Kidney (tissue), 14 donors: ENCODE results near the gene LRRFIP1. TPM values are rescaled to one million over a fixed set of nuclear protein-coding genes. Genes with fewer than 3 reads are reported as not detected.

Source experiments
- DNase-seq, 5 donors: peaks; one replicate each; pipeline ENCODE4 v3.0.0-alpha.2; 2013 to 2020
- FAIRE-seq: peaks from 2 replicates; lab custom pipeline; 2012; peaks lifted over from hg19 to GRCh38; lab: Jason Lieb, UNC
- H3K27ac ChIP-seq, 2 donors: one replicate each; pipeline ENCODE4 v1.7.0; 2013; ENCODE audit warnings: low read depth in 2 of 2, low read length in 2 of 2, inconsistent platforms in 1 of 2
- H3K27me3 ChIP-seq: one replicate; pipeline ENCODE4 v1.7.1; 2013; ENCODE audit warnings: low read length, inconsistent platforms; ENCODE audit not compliant: control insufficient read depth, insufficient read depth
- H3K36me3 ChIP-seq, 3 donors: one replicate each; pipeline versions ENCODE4 v1.7.0 to v1.7.1; 2013; ENCODE audit warnings: low read length in 3 of 3, control low read depth in 1 of 3, inconsistent platforms in 1 of 3; ENCODE audit not compliant: insufficient read depth in 3 of 3, control insufficient read depth in 2 of 3
- H3K4me1 ChIP-seq, 3 donors: one replicate each; pipeline versions ENCODE4 v1.7.0 to v1.7.1; 2013; ENCODE audit warnings: low read length in 3 of 3, inconsistent platforms in 1 of 3, low read depth in 1 of 3; ENCODE audit not compliant: control insufficient read depth in 2 of 3, insufficient read depth in 2 of 3
- H3K4me3 ChIP-seq, 3 donors: one replicate each; pipeline versions ENCODE4 v1.7.0 to v1.8.1; 2013; ENCODE audit warnings: low read length in 3 of 3, control low read depth in 1 of 3, inconsistent platforms in 1 of 3
- H3K9ac ChIP-seq, 3 donors: one replicate each; pipeline versions ENCODE4 v1.7.0 to v1.7.1; 2013; ENCODE audit warnings: low read length in 3 of 3, control low read depth in 1 of 3, inconsistent platforms in 1 of 3
- H3K9me3 ChIP-seq, 3 donors: one replicate each; pipeline versions ENCODE4 v1.7.0 to v1.7.1; 2013; ENCODE audit warnings: low read length in 3 of 3, control low read depth in 1 of 3, inconsistent platforms in 1 of 3; ENCODE audit not compliant: control insufficient read depth in 2 of 3, insufficient read depth in 1 of 3
- CTCF ChIP-seq: IDR thresholded peaks from 3 replicates; pipeline ENCODE4 v1.5.1; 2012; ENCODE audit warnings: mild to moderate bottlenecking, moderate library complexity, borderline replicate concordance; ENCODE audit not compliant: insufficient read depth; ENCODE audit errors: extremely low read depth
- intact Hi-C: fragments of 100-400 bp; cut with DNase I; formaldehyde crosslinking; loops from one replicate; pipeline ENCODE4 v1.11.1; 2022
- polyA plus RNA-seq: library from polyadenylated mRNA; stranded (reverse); fragments of 350-450 nt; fragmentation: Illumina TruSeq; extraction: RNeasy Lipid Tissue Mini Kit (QIAGEN cat#74804); gene quantifications from one replicate; pipeline ENCODE4 v1.2.3, GENCODE V29; 2014; ENCODE audit warnings: low read depth, low replicate concordance; ENCODE audit not compliant: insufficient read depth
- total RNA-seq: library from RNA; stranded (reverse); fragmentation: NEBNext Ultra II Directional; extraction: Animal tissue kit (Norgen Biotek cat#: 25700); gene quantifications from one replicate; pipeline ENCODE4 v1.2.1, GENCODE V29; 2021
- donor health status: control.
- donor health status: control.
- donor health status: control.
- donor health status: control.
- donor health status: control.
- donor health status: DM: yes; HTN: yes; CAD: no.
- donor health status: Normal renal cell carcinoma (clear cell type).

The LRRFIP1 gene
- total and polyA plus RNA-seq, 2 donors from 2014 or later: 39.1 to 204 TPM

GRCh38 chr2:237694415-237695194 is 67.2 kb downstream of the LRRFIP1 start:
- Histone ChIP-seq H3K27ac (peak overlapping the region; percentile 71 to 90), H3K9ac (peak overlapping the region in 2 of 3 donors; percentile 5 to 88), H3K27me3 (no peaks in the 10 kb centered on the region), H3K4me3 (peak overlapping the region; percentile 11 to 77 (median 14)), H3K9me3 (no peaks in the 10 kb centered on the region), H3K36me3 (no peaks in the 10 kb centered on the region), H3K4me1 (peaks cover 7 to 36% (median 32%) of the 10 kb centered on the region in 3 donors)
- FAIRE-seq (no peak), DNase-seq (peak in 2 of 5 donors; percentile 39 to 70)
- intact Hi-C loops: no loop called here
- no peak for TF ChIP-seq CTCF

- Histone ChIP-seq H3K4me3 (peak overlapping the region; percentile 23 to 77 (median 36)), H3K27ac (peak overlapping the region; percentile 71 to 90), H3K36me3 (no peaks in the 10 kb centered on the region), H3K27me3 (no peaks in the 10 kb centered on the region), H3K9ac (peak overlapping the region in 2 of 3 donors; percentile 5 to 88), H3K9me3 (no peaks in the 10 kb centered on the region), H3K4me1 (peaks cover 7 to 42% (median 38%) of the 10 kb centered on the region in 3 donors)
- FAIRE-seq: peak; percentile 11
- intact Hi-C loops: no loop called here
- no peak for DNase-seq
- TF ChIP-seq CTCF: no peak
Observed at GRCh38 chr2:237695201-237695780, 67.9 kb downstream of the LRRFIP1 start.

GRCh38 chr2:237696461-237696860 is 69.1 kb downstream of the LRRFIP1 start:
- no peak for FAIRE-seq

More at GRCh38 chr2:237696461-237696860, 69.1 kb downstream of the LRRFIP1 start:
- peaks cover 16 to 53% (median 47%) of the 10 kb centered on the region in 3 donors for H3K4me1 ChIP-seq
- H3K9me3 ChIP-seq: no peaks in the 10 kb centered on the region
- no peak for TF ChIP-seq CTCF
- H3K4me3 ChIP-seq: no peak overlapping the region
- intact Hi-C loops: no loop called here
- H3K27me3 ChIP-seq: no peaks in the 10 kb centered on the region
- H3K36me3 ChIP-seq: no peaks in the 10 kb centered on the region
- peak overlapping the region in 1 of 3 donors; percentile 32 for H3K9ac ChIP-seq
- peak in 2 of 5 donors; percentile 48 to 67 for DNase-seq
- peak overlapping the region; percentile 54 to 57 for H3K27ac ChIP-seq
